KOPT-K1 (cell line): ENCODE data around the gene ASPSCR1.

Source experiments
- H3K27ac ChIP-seq: fragments of 200-600 bp; sonication (generic); 2 replicates; pipeline ENCODE4 v1.5.1; 2016; ENCODE audit warnings: antibody characterized with exemption, mild to moderate bottlenecking, low read depth, low read length; ENCODE audit not compliant: poor library complexity, severe bottlenecking
- H3K36me3 ChIP-seq: fragments of 200-600 bp; sonication (generic); 2 replicates; pipeline ENCODE4 v1.5.1; 2017; ENCODE audit warnings: antibody characterized with exemption, mild to moderate bottlenecking, low read length, moderate library complexity; ENCODE audit not compliant: insufficient read depth
- H3K9me3 ChIP-seq: fragments of 200-600 bp; sonication (generic); 2 replicates; pipeline ENCODE4 v1.5.1; 2017; ENCODE audit warnings: antibody characterized with exemption, low read length, mild to moderate bottlenecking; ENCODE audit not compliant: insufficient read depth, poor library complexity, severe bottlenecking

Gene ASPSCR1, protein sequence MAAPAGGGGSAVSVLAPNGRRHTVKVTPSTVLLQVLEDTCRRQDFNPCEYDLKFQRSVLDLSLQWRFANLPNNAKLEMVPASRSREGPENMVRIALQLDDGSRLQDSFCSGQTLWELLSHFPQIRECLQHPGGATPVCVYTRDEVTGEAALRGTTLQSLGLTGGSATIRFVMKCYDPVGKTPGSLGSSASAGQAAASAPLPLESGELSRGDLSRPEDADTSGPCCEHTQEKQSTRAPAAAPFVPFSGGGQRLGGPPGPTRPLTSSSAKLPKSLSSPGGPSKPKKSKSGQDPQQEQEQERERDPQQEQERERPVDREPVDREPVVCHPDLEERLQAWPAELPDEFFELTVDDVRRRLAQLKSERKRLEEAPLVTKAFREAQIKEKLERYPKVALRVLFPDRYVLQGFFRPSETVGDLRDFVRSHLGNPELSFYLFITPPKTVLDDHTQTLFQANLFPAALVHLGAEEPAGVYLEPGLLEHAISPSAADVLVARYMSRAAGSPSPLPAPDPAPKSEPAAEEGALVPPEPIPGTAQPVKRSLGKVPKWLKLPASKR

DNA sequence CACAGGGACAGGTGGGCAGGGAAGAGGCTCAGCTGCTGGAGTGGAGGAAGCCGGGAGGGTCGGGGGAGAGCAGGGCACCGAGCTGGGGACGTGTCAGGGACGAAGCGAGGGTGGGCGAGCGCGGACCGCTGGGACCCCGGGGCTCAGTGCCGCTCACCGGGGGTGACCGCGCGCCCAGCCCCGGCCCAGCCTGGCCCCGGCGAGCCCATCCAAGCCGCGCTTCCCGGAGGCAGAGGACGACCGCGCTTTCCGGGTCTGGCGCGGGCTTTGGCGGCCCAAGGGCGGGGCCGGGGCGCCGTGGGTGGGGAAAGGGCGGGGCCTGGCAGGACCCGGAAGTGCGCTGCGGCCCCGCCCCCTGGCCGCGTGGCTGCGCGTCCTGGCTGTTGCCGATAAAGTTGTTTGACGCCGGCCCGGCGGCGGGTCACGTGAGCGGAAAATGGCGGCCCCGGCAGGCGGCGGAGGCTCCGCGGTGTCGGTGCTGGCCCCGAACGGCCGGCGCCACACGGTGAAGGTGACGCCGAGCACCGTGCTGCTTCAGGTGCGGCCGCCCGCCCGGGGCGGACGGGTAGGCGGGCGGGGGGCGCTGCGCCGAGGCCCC is at the start of gene ASPSCR1:
TSS of gene ASPSCR1 (plus strand) at position 419 of the 598 bp plus-strand sequence. CDS start at position 437, 18 bp downstream.
- Histone ChIP-seq H3K36me3 (peaks cover 5% of the 10 kb centered on the region; the same call in 1 of the 2 replicates), H3K27ac (peak within 1 kb of the TSS; percentile 80), H3K9me3 (peaks cover 18% of the 10 kb centered on the region)

DNA sequence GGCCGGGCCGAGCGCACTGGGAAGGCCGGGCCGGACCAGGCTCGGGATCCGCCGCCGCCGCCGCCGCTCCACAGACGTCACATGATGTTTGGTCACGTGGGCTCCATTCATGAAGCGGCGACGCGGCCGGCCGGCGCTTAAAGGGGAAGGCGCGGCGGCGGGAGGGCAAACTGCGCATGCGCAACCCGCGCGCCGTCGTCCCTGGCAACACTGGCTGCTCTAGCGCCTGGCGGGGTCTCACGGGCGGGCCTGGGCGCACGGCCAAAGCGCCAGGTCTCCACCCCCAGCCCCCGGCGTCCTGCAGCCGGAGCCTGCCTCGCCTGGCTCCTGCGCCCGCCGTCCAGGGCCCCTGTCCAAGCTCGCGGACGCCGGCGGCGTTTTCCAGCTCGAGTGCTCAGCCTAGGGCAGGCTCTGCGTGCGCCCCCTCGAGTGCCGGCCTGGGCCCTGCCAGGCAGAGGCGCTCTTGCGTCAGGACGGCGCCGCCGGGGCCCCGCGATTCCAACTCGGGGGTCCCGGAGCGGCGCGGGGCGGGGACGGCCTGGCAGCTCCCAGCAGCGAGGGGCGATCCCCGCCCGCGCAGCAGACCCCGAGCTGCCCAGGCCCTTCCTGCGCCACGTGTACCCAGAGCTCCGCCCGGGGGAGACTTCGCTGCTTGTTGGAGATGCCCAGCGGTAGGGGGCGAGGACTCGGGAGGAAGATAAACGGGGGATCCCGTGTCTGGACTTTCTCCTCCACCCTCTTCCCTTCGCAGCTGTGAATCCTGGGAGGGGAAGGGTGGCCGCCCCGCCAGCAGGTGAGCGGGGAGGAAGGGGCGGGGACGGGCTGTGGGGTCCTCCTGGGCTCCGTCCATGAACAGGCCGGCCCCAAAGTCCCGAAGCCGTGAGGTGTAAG is 49.5 kb upstream of the ASPSCR1 start, which contains the start of gene MAFG:
TSS of gene MAFG (minus strand) at position 83 of the 891 bp plus-strand sequence. CDS start 4,550 bp downstream, outside the sequence.
- Histone ChIP-seq H3K9me3 (no peaks in the 10 kb centered on the region), H3K36me3 (peaks cover 2% of the 10 kb centered on the region; the same call in 1 of the 2 replicates), H3K27ac (peak within 1 kb of the TSS; percentile 55)

DNA sequence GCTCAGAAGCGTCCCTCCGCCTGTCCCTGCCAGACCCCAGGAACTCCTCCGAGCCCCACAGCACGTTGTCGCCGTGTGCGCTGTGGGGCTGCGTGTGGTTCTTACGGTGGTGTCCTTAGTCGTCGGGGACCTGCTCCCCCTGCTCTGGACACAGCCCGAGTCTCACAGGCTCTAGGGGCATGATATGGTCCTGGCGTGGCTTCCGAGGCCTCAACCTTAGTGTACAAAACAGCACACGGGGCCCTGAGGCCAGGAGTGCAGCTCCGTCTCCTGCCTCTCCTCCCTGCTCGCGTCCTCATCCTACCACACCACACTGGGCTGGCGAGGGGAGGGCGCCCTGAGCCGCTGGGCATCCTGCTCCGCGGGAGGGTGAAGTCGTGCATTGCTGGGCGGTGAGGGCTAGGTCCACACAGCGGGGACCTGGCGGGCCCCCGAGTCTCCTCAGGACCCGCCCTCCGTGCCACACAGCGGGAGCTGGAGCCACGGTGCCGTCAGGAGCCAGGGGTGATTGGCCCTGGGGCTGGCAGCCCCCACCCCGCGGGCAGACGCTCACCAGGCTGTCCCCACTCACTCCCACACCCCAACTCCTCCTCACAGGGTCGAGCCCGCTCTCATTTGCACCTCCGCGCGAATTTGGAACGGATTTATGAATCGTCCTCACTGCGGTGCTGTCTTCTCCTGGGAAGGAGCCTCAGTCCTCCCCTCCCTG is 48.7 kb upstream of the ASPSCR1 start:
- H3K9me3 ChIP-seq, result no peaks in the 10 kb centered on the region
- no peak overlapping the region for H3K27ac ChIP-seq
- no peaks in the 10 kb centered on the region for H3K36me3 ChIP-seq

DNA sequence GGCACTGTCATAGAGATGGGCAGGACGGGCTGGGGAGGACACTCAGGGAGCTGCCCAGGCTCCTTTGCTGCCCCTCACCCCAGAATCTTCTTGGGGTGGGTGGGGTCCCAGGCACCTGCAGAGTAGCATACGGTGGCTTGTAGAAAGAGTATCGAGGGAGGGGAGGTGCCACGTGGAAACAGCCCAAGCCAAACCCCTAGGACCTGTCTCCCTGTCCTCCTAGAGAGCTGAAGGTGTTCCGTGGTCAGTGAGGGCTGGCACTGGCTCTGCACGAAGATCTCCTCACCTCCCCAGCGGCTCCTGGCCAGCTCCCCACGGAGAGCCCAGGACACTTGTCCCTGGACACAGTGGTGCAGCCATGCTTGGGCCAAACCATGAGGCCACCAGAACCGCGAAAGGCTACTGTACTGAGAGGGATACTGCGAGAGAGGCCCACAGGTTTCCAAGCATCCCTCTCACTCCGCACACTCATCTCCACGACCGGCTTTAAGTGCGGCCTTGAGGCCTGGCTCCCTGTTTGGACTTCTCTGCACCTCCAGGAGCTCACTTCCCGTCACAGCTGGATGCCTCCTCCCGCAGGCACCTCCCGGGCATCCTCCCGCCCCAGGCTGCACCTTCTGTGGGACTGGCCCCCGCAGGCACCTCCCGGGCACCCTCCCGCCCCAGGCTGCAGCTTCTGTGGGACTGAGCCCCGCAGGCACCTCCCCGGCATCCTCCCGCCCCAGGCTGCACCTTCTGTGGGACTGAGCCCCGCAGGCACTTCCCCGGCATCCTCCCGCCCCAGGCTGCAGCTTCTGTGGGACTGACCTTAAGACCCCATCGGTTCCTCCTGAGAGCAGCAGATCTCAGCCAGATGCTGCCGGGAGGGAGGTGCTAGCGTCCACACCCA is 47.9 kb upstream of the ASPSCR1 start:
- no peaks in the 10 kb centered on the region for H3K36me3 ChIP-seq
- H3K9me3 ChIP-seq, result no peaks in the 10 kb centered on the region
- no peak overlapping the region for H3K27ac ChIP-seq

DNA sequence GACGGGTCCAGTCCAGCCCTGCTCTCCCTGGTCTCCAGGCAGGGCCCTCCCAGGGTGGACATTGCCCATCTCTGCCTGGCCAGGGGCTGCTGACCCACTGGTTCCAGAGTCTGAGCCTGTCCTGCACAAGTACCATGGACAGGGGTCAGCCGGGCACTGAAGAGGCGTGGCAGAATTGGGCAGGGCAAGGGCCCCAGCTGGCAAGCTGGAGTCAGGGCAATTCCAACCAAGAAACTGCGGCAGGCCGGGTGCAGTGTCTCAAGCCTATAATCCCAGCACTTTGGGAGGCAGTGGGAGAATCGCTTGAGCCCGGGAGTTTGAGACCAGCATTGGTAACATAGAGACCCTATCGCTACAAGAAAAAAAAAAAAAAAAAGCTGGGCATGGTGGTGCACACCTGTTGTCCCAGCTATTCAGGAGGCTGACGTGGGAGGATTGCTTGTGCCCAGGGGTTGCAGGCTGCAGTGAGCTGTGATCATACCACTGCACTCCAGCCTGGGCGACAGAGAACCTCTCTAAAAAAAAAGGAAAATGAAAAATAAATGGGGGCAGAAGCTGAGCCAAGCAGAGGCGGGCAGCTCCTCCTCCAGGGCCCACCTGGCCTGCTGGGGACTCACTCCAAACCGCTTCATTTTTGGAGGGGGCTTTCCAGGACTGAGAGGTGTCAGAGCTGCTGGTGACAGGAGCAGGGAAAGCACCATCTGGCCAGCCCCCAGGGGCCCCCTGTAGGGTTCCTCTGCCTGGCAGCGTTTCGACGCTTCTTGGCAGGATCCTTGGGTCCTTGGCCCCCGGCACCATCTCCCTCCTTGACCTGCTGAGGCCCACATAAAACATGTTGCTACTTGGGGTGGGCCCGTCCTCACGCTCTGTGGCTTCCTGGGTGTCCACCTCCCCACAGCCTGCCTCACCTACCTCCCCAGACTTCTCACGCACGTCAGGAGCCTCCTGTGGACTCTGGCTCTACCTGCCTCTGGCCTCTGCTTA is 47.0 kb upstream of the ASPSCR1 start:
- Histone ChIP-seq H3K36me3 (no peaks in the 10 kb centered on the region), H3K27ac (no peak overlapping the region), H3K9me3 (no peaks in the 10 kb centered on the region)

DNA sequence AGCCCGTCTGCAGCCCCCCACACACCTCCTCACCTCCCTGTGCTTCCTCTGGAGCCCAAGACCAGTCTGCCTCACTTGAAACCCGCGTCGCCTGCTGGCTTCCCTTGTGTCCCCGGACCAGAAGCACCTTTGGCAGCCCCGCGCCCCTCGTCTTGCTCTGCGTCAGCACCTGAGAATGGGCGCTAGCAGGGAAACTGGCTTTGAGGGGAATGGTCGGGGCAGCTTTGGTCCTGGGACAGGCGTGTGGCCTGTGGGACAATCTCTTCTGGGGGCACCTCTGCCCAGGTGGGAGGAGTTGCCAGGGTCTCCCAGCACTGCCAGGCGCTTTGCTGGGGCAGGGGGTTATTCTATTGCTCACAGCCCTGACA is 46.3 kb upstream of the ASPSCR1 start:
- Histone ChIP-seq H3K36me3 (no peaks in the 10 kb centered on the region), H3K9me3 (no peaks in the 10 kb centered on the region), H3K27ac (no peak overlapping the region)

DNA sequence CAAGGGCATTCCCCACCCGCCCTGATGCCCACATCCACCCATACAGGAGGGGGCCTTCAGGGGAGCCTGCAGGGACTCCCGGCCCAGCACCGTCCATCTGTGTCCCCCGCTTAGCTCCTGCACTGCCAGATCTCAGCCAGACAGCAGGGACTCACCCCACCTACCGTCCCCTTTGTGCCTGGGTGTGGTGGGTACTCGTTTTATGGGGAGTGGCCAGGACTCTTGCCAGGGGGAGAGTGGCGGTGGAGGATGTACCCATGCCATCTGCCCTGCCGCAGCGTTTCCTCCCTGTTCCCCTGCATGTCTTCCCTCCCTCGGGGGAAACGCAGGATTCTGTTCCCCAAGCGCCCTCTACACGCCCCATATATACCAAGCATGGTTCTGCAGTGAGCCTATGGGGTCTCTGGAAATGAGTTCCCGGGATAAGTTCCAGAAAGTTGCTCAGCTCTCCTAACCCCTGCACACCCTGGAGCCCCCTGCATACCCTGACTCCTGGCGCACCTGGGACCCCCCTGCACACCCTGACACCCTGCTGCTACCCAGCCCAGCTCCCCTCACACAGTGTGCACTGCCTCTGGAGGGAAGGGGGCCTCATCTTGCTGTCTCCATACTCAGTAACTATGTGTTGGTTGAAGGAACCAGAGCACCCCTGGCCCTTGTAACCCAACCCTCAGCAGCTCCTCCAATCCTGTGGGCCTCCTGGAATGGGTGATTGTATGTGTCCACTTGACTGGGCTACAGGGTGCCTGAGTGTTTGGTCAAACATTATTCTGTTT is 45.7 kb upstream of the ASPSCR1 start:
- Histone ChIP-seq H3K27ac (no peak overlapping the region), H3K36me3 (no peaks in the 10 kb centered on the region), H3K9me3 (no peaks in the 10 kb centered on the region)

DNA sequence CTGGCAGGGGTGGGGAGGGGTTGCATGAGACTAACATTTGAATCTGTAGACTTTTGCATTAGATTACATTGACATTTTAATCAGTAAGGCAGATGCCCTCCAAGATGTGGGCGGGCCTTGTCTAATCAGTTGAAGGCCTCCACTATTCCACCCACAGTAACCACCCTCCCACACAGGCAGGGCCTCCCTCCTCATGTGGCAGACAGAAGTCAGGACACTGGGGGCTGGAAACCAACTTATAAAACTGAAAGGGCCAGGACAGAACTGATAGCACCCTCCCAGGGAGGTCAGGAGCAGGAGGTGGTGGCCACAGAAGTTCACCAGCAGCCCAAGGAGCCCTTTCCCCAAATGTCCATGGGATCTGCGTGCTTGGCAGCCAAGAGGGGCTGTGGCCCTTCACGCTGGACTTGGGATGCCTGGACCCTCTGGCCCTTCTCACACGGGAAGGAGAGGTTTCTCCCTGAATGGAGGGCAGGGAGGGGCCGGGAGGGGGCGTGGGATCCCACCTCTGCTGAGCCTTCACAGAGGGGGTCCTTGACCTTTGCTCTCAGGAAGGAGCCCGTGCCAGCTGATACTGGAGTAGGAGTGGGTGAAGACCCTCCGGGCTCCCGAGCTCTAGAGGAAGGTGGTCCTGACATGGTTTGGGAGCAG is 45.0 kb upstream of the ASPSCR1 start:
- Histone ChIP-seq H3K36me3 (no peaks in the 10 kb centered on the region), H3K27ac (no peak overlapping the region), H3K9me3 (no peaks in the 10 kb centered on the region)

DNA sequence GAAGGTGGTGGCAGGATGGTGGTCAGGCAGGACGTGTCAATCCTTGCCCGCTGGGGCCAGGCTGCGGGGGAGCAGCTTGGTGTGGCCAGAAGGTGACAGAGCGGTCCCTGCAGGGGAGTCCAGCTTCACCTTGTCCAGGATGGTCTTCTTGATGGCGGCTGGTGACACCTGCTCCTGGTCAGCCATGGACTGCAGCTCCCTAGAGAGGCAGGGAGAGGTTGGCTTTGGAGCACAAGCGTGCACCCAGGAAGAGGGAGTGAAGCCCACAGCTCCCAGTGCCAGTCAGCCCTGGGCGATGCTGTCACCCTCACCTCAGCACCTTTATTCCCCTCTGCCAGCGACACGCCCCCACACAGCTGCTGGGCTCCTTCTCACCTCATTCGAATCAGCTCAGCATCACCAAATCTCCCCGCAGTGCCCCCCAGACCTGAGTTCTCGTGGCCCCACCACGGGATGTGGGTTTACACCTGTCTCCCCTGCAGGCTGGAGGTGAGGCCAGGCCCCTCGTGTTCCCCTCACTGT is 44.2 kb upstream of the ASPSCR1 start:
- no peaks in the 10 kb centered on the region for H3K9me3 ChIP-seq
- H3K36me3 ChIP-seq, result no peaks in the 10 kb centered on the region
- H3K27ac ChIP-seq, result no peak overlapping the region

DNA sequence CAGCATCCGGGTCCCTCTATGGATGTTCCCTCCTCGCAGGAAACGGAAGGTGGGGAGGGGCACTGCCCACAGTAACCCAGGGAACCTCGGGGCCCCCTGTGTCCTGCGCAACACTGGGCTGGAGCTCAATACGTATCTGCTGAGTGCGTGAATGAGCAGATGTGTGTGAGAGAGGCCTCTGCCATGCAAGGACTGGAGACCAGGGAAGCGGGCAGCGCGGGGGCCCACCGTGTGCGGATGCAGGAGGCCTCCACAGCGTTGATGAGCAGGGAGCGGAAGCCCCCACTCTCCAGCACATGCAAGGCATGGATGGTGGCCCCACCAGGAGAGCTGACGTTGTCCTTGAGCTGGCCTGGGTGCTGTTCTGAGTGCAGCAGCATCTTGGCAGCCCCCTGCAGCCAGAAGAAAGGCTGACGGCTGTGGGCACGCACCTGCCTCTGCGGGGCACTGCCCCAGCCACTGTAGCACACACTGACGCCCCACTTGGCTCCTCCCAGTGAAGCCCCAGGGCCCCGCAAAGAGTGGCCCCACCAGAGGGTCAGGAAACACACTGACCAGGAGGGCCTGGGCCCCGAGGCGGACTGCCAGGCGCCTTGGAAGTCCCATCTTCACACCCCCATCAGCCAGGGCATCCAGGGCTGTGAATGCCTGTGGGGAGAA is 43.2 kb upstream of the ASPSCR1 start:
- H3K27ac ChIP-seq, result no peak overlapping the region
- H3K36me3 ChIP-seq, result no peaks in the 10 kb centered on the region

More for the DNA sequence above, 43.2 kb upstream of the ASPSCR1 start:
- H3K9me3 ChIP-seq, result no peaks in the 10 kb centered on the region
